Adrenal gland (tissue), 5 donors: ENCODE data around the gene TSPAN32.

Source experiments
- CTCF ChIP-seq, 6 experiments: fragments of 450-650 bp in 4 of 6; fragments of 200-600 bp in 2 of 6; sonication (generic) in 1 of 6; IDR thresholded peaks; 1 replicate in 5 of 6; 2 replicates in 1 of 6; pipeline versions ENCODE4 v1.5.1 to v1.8.0; 2016 to 2021; ENCODE audit warnings: antibody characterized with exemption in 6 of 6, mild to moderate bottlenecking in 2 of 6, moderate library complexity in 1 of 6
- POLR2A ChIP-seq, 2 donors: fragments of 450-650 bp; IDR thresholded peaks; one replicate each; pipeline ENCODE4 v1.6.1; 2017; ENCODE audit warnings: antibody characterized with exemption in 2 of 2, mild to moderate bottlenecking in 2 of 2, moderate library complexity in 1 of 2
- donor health status: DM: no; HTN: no; CAD: no.

- no peak for TF ChIP-seq POLR2A (IDR thresholded peaks at IDR 0.05)
- TF ChIP-seq CTCF (IDR thresholded peaks at IDR 0.05) = no peak
These were observed 9.7 kb downstream of the TSPAN32 start for GRCh38 chr11:2311353-2312133.
